Mucosa of gallbladder (tissue), 1 donor: ENCODE measurements around the gene CYP27B1. TPM values are rescaled to one million over a fixed set of nuclear protein-coding genes. Genes with fewer than 3 reads are reported as not detected.

Source experiments
- DNase-seq: peaks from one replicate; pipeline ENCODE4 v3.0.0-alpha.2; 2020; ENCODE audit warnings: low spot score
- total RNA-seq: library from RNA; stranded (reverse); gene quantifications from one replicate; pipeline ENCODE4 v1.2.1, GENCODE V29; 2021
- donor health status: DM: no; HTN: no; CAD: no.

The CYP27B1 gene
- total RNA-seq = 1.6 TPM

GRCh38 chr12:57766464-57767304 is at the start of gene CYP27B1:
TSS of gene CYP27B1 (minus strand) at chr12:57767078. CDS start at chr12:57767041, 37 bp downstream.
- no peak for DNase-seq

GRCh38 chr12:57816001-57816854 is 49.4 kb upstream of the CYP27B1 start:
- no peak for DNase-seq

GRCh38 chr12:57815177-57816000 is 48.5 kb upstream of the CYP27B1 start:
- DNase-seq = no peak

- DNase-seq = no peak
Observed at GRCh38 chr12:57813971-57814772, 47.3 kb upstream of the CYP27B1 start.

- no peak for DNase-seq
Observed at GRCh38 chr12:57813111-57813970, 46.5 kb upstream of the CYP27B1 start.

GRCh38 chr12:57811028-57811755 is 44.3 kb upstream of the CYP27B1 start:
- no peak for DNase-seq

GRCh38 chr12:57810450-57810849 is 43.6 kb upstream of the CYP27B1 start:
- DNase-seq = no peak

- DNase-seq = no peak
Observed at GRCh38 chr12:57809425-57809824, 42.5 kb upstream of the CYP27B1 start.

- DNase-seq = no peak
Observed at GRCh38 chr12:57808351-57808750, 41.5 kb upstream of the CYP27B1 start.

- no peak for DNase-seq
Observed at GRCh38 chr12:57807285-57807684, 40.4 kb upstream of the CYP27B1 start.

- no peak for DNase-seq
Observed at GRCh38 chr12:57806677-57807076, 39.8 kb upstream of the CYP27B1 start.

GRCh38 chr12:57803319-57803893 is 36.5 kb upstream of the CYP27B1 start:
- DNase-seq = no peak

- no peak for DNase-seq
Observed at GRCh38 chr12:57802607-57803006, 35.7 kb upstream of the CYP27B1 start.

GRCh38 chr12:57800965-57801364 is 34.1 kb upstream of the CYP27B1 start:
- DNase-seq = no peak

- DNase-seq = no peak
Observed at GRCh38 chr12:57797933-57798332, 31.1 kb upstream of the CYP27B1 start.

- DNase-seq = no peak
Observed at GRCh38 chr12:57796996-57797395, 30.1 kb upstream of the CYP27B1 start.

GRCh38 chr12:57795354-57795753 is 28.5 kb upstream of the CYP27B1 start:
- DNase-seq = no peak

GRCh38 chr12:57793920-57794319 is 27.0 kb upstream of the CYP27B1 start:
- no peak for DNase-seq

GRCh38 chr12:57783861-57784260 is 17.0 kb upstream of the CYP27B1 start:
- DNase-seq = no peak
